SK-N-SH (cell line): ENCODE data around the gene LARGE1.

Source experiments
- RAD21 ChIP-seq: IDR thresholded peaks from 2 replicates; pipeline ENCODE4 v1.6.1; 2012; ENCODE audit warnings: mild to moderate bottlenecking, low read length
- TCF12 ChIP-seq: IDR thresholded peaks from 2 replicates; pipeline ENCODE4 v1.4.0; 2012
- TF ChIP-seq, protein P1 (sequence below): fragments of 200-600 bp; sonication (generic); IDR thresholded peaks from 2 replicates; pipeline ENCODE4 v1.6.1; 2017; ENCODE audit warnings: antibody characterized with exemption, mild to moderate bottlenecking, moderate library complexity

DNA sequence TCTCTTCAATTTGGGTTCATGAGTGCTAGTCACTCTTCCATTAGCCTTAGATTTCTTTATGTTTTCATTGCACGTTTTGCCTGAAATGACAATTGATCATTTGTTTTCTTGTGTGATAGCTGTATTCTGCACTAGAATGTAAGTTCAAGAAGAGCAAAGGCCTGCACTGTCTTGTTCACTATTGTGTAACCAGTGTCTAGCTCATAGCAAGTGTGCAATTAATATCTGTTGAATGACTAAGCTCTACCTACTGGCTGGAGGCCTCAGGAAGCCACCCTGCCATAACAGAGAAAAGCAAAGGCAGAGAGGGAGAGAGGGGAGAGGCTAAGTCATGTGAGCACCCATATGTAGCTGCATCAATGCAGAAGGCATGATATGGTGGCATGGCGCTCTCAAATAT is 569.3 kb downstream of the LARGE1 start:
- TF ChIP-seq, protein P1, sequence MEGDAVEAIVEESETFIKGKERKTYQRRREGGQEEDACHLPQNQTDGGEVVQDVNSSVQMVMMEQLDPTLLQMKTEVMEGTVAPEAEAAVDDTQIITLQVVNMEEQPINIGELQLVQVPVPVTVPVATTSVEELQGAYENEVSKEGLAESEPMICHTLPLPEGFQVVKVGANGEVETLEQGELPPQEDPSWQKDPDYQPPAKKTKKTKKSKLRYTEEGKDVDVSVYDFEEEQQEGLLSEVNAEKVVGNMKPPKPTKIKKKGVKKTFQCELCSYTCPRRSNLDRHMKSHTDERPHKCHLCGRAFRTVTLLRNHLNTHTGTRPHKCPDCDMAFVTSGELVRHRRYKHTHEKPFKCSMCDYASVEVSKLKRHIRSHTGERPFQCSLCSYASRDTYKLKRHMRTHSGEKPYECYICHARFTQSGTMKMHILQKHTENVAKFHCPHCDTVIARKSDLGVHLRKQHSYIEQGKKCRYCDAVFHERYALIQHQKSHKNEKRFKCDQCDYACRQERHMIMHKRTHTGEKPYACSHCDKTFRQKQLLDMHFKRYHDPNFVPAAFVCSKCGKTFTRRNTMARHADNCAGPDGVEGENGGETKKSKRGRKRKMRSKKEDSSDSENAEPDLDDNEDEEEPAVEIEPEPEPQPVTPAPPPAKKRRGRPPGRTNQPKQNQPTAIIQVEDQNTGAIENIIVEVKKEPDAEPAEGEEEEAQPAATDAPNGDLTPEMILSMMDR: no peak
- TF ChIP-seq TCF12 (no peak), RAD21 (no peak)
